ENCODE data around the gene TRPV3.
"Not testable (repeated sequence)": the region's sequence is repeated elsewhere in the genome, so short reads cannot be mapped to it uniquely, and the experiment has no call there.

Gene TRPV3

GRCh38 chr17:3582915-3583314, 25.3 kb upstream of the TRPV3 start:
- DNase-seq (ENCODE audit: low spot score): no peak
- Histone ChIP-seq H3K4me3 (ENCODE audit: low read length in 2 of 2) (no peak overlapping the region), H3K23ac (ENCODE audit: low read depth, low read length, poor library complexity) (no peak overlapping the region), H4K8ac (ENCODE audit: low read depth, low read length) (no peak overlapping the region), H2AFZ (ENCODE audit: low read length) (no peak overlapping the region), H3K9ac (ENCODE audit: low read depth, low read length, poor library complexity) (no peak overlapping the region), H3K27me3 (ENCODE audit: control insufficient read depth in 3 of 3, insufficient read depth in 3 of 3, low read depth in 1 of 3, low read length in 3 of 3) (no peaks in the 10 kb centered on the region), H3K4me1 (ENCODE audit: control insufficient read depth in 2 of 2, insufficient read depth in 1 of 2, low read depth in 1 of 2, low read length in 2 of 2) (no peaks in the 10 kb centered on the region), H2AK5ac (ENCODE audit: low read depth, low read length) (no peak overlapping the region), H3K4ac (ENCODE audit: low read length) (no peak overlapping the region), H2BK5ac (ENCODE audit: low read length) (no peak overlapping the region), H3K9me3 (replicated peaks in 1 of 2; ENCODE audit: control insufficient read depth in 2 of 2, insufficient read depth in 1 of 2, low read depth in 1 of 2, low read length in 2 of 2) (no peaks in the 10 kb centered on the region), H2BK120ac (ENCODE audit: low read depth, low read length) (no peak overlapping the region), H3K36me3 (replicated peaks in 1 of 2; ENCODE audit: control insufficient read depth in 2 of 2, insufficient read depth in 2 of 2, low read length in 2 of 2) (peaks cover 10 to 56% of the 10 kb centered on the region in 2 donors), H3K4me2 (ENCODE audit: insufficient read depth, low read length, poor library complexity, severe bottlenecking) (no peak overlapping the region), H3K79me1 (ENCODE audit: low read depth, low read length) (no peaks in the 10 kb centered on the region), H3K14ac (ENCODE audit: low read length) (no peak overlapping the region), H2BK12ac (ENCODE audit: low read length) (no peak overlapping the region), H3K18ac (ENCODE audit: low read length) (no peak overlapping the region), H3K27ac (replicated peaks; ENCODE audit: low read length) (no peak overlapping the region), H2BK15ac (ENCODE audit: low read length) (no peak overlapping the region), H4K91ac (ENCODE audit: low read depth, low read length, poor library complexity) (no peak overlapping the region)
- no CpG with 5 or more reads among the region's 9 CpGs for WGBS, 2 donors (ENCODE audit: extremely low coverage in 2 of 2, insufficient read length in 2 of 2, insufficient replicate concordance in 1 of 2)

DNA sequence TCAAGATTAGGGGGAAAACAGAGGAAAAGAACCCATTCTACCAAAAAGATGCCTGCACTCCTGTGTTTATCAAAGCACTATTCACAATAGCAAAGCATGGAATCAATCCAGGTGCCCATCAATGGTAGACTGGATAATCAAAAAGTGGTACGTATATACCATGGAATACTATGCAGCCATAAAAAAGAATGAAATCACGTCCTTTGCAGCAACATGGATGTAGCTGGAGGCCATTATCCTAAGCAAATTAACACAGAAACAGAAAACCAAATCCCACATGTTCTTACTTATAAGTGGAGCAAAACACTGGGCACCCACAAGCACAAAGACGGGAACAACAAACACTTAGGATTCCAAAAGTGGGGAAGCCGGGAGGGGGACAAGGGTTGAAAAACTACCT, 21.1 kb upstream of the TRPV3 start:
- H3K14ac ChIP-seq (ENCODE audit: low read length); DNase-seq (ENCODE audit: low spot score); H3K4me2 ChIP-seq (ENCODE audit: insufficient read depth, low read length, poor library complexity, severe bottlenecking); H2BK15ac ChIP-seq (ENCODE audit: low read length); H4K91ac ChIP-seq (ENCODE audit: low read depth, low read length, poor library complexity); H2AK5ac ChIP-seq (ENCODE audit: low read depth, low read length); H2BK12ac ChIP-seq (ENCODE audit: low read length); H3K4me3 ChIP-seq (ENCODE audit: low read length in 2 of 2); H3K27ac ChIP-seq (replicated peaks; ENCODE audit: low read length); H3K4ac ChIP-seq (ENCODE audit: low read length); H3K9me3 ChIP-seq (replicated peaks in 1 of 2; ENCODE audit: control insufficient read depth in 2 of 2, insufficient read depth in 1 of 2, low read depth in 1 of 2, low read length in 2 of 2); H3K23ac ChIP-seq (ENCODE audit: low read depth, low read length, poor library complexity); H3K79me1 ChIP-seq (ENCODE audit: low read depth, low read length); H3K4me1 ChIP-seq (ENCODE audit: control insufficient read depth in 2 of 2, insufficient read depth in 1 of 2, low read depth in 1 of 2, low read length in 2 of 2); H3K18ac ChIP-seq (ENCODE audit: low read length); H4K8ac ChIP-seq (ENCODE audit: low read depth, low read length); H2AFZ ChIP-seq (ENCODE audit: low read length); H2BK5ac ChIP-seq (ENCODE audit: low read length); H3K9ac ChIP-seq (ENCODE audit: low read depth, low read length, poor library complexity); H3K27me3 ChIP-seq (ENCODE audit: control insufficient read depth in 3 of 3, insufficient read depth in 3 of 3, low read depth in 1 of 3, low read length in 3 of 3); H2BK120ac ChIP-seq (ENCODE audit: low read depth, low read length): not testable (repeated sequence)
- WGBS, 2 donors (ENCODE audit: extremely low coverage in 2 of 2, insufficient read length in 2 of 2, insufficient replicate concordance in 1 of 2): no CpG with 5 or more reads among the region's 4 CpGs
- peaks cover 6 to 44% of the 10 kb centered on the region in 2 donors for H3K36me3 ChIP-seq (replicated peaks in 1 of 2; ENCODE audit: control insufficient read depth in 2 of 2, insufficient read depth in 2 of 2, low read length in 2 of 2)

DNA sequence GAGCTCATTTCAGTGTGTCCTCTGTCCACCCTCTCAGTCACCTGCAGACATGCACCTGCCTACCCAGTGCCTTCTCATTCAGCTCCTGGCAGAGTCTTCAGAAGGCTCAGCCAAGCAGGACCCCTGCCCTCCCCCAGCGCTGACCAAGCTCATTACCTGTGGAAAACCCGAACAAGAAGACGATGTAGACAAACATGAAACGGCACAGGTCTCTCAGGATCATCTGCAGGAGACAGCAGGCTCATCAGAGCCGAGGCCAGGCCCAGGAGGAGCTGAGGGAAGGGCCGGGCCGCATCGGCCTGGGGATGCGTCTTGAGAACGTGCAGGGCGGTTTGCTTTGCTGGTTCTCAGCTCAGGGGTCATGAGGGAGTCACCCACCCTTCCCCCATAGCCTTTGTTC, 19.4 kb upstream of the TRPV3 start:
- no peak overlapping the region for H3K9ac ChIP-seq (ENCODE audit: low read depth, low read length, poor library complexity)
- H3K4me2 ChIP-seq (ENCODE audit: insufficient read depth, low read length, poor library complexity, severe bottlenecking): no peak overlapping the region
- no peak overlapping the region for H3K14ac ChIP-seq (ENCODE audit: low read length)
- H2BK120ac ChIP-seq (ENCODE audit: low read depth, low read length): no peak overlapping the region
- H2BK5ac ChIP-seq (ENCODE audit: low read length): no peak overlapping the region
- no peak overlapping the region for H2BK15ac ChIP-seq (ENCODE audit: low read length)
- no peak overlapping the region for H4K8ac ChIP-seq (ENCODE audit: low read depth, low read length)
- no peak overlapping the region for H2AFZ ChIP-seq (ENCODE audit: low read length)
- no CpG with 5 or more reads among the region's 11 CpGs for WGBS, 2 donors (ENCODE audit: extremely low coverage in 2 of 2, insufficient read length in 2 of 2, insufficient replicate concordance in 1 of 2)
- peaks cover 2 to 43% of the 10 kb centered on the region in 2 donors for H3K36me3 ChIP-seq (replicated peaks in 1 of 2; ENCODE audit: control insufficient read depth in 2 of 2, insufficient read depth in 2 of 2, low read length in 2 of 2)
- no peak overlapping the region for H3K27ac ChIP-seq (replicated peaks; ENCODE audit: low read length)
- no peak overlapping the region for H3K18ac ChIP-seq (ENCODE audit: low read length)
- H4K91ac ChIP-seq (ENCODE audit: low read depth, low read length, poor library complexity): no peak overlapping the region
- no peak overlapping the region for H2BK12ac ChIP-seq (ENCODE audit: low read length)
- no peaks in the 10 kb centered on the region for H3K79me1 ChIP-seq (ENCODE audit: low read depth, low read length)
- no peak for DNase-seq (ENCODE audit: low spot score)
- H3K4ac ChIP-seq (ENCODE audit: low read length): no peak overlapping the region
- no peak overlapping the region for H2AK5ac ChIP-seq (ENCODE audit: low read depth, low read length)
- H3K27me3 ChIP-seq (ENCODE audit: control insufficient read depth in 3 of 3, insufficient read depth in 3 of 3, low read depth in 1 of 3, low read length in 3 of 3): no peaks in the 10 kb centered on the region
- peaks cover 0 to 7% of the 10 kb centered on the region in 2 donors for H3K4me1 ChIP-seq (ENCODE audit: control insufficient read depth in 2 of 2, insufficient read depth in 1 of 2, low read depth in 1 of 2, low read length in 2 of 2)
- H3K9me3 ChIP-seq (replicated peaks in 1 of 2; ENCODE audit: control insufficient read depth in 2 of 2, insufficient read depth in 1 of 2, low read depth in 1 of 2, low read length in 2 of 2): no peaks in the 10 kb centered on the region
- H3K4me3 ChIP-seq (ENCODE audit: low read length in 2 of 2): no peak overlapping the region
- no peak overlapping the region for H3K23ac ChIP-seq (ENCODE audit: low read depth, low read length, poor library complexity)

GRCh38 chr17:3575511-3575910, 17.9 kb upstream of the TRPV3 start:
- Histone ChIP-seq H2BK5ac (ENCODE audit: low read length) (no peak overlapping the region), H4K8ac (ENCODE audit: low read depth, low read length) (no peak overlapping the region), H3K36me3 (replicated peaks in 1 of 2; ENCODE audit: control insufficient read depth in 2 of 2, insufficient read depth in 2 of 2, low read length in 2 of 2) (peaks cover 6 to 52% of the 10 kb centered on the region in 2 donors), H2AK5ac (ENCODE audit: low read depth, low read length) (no peak overlapping the region), H3K9ac (ENCODE audit: low read depth, low read length, poor library complexity) (no peak overlapping the region), H3K4me2 (ENCODE audit: insufficient read depth, low read length, poor library complexity, severe bottlenecking) (no peak overlapping the region), H3K27me3 (ENCODE audit: control insufficient read depth in 3 of 3, insufficient read depth in 3 of 3, low read depth in 1 of 3, low read length in 3 of 3) (no peaks in the 10 kb centered on the region), H2AFZ (ENCODE audit: low read length) (no peak overlapping the region), H3K4ac (ENCODE audit: low read length) (no peak overlapping the region), H2BK120ac (ENCODE audit: low read depth, low read length) (no peak overlapping the region), H3K9me3 (replicated peaks in 1 of 2; ENCODE audit: control insufficient read depth in 2 of 2, insufficient read depth in 1 of 2, low read depth in 1 of 2, low read length in 2 of 2) (no peaks in the 10 kb centered on the region), H3K27ac (replicated peaks; ENCODE audit: low read length) (no peak overlapping the region), H2BK15ac (ENCODE audit: low read length) (no peak overlapping the region), H3K23ac (ENCODE audit: low read depth, low read length, poor library complexity) (no peak overlapping the region), H2BK12ac (ENCODE audit: low read length) (no peak overlapping the region), H3K14ac (ENCODE audit: low read length) (no peak overlapping the region), H3K18ac (ENCODE audit: low read length) (no peak overlapping the region), H3K79me1 (ENCODE audit: low read depth, low read length) (peaks cover 4% of the 10 kb centered on the region), H4K91ac (ENCODE audit: low read depth, low read length, poor library complexity) (no peak overlapping the region), H3K4me3 (ENCODE audit: low read length in 2 of 2) (no peak overlapping the region), H3K4me1 (ENCODE audit: control insufficient read depth in 2 of 2, insufficient read depth in 1 of 2, low read depth in 1 of 2, low read length in 2 of 2) (peaks cover 0 to 7% of the 10 kb centered on the region in 2 donors)
- DNase-seq (ENCODE audit: low spot score): no peak
- no CpG with 5 or more reads among the region's 5 CpGs for WGBS, 2 donors (ENCODE audit: extremely low coverage in 2 of 2, insufficient read length in 2 of 2, insufficient replicate concordance in 1 of 2)

All from neuronal stem cell (in vitro differentiated cells).